GM18520 (cell line): ENCODE measurements around the gene MACROD2.

Experiments
- ATAC-seq: cut with Tn5 transposase; IDR thresholded peaks from one replicate; pipeline ENCODE4 v1.9.1; 2021; ENCODE audit not compliant: unreplicated experiment

MACROD2 gene

DNA sequence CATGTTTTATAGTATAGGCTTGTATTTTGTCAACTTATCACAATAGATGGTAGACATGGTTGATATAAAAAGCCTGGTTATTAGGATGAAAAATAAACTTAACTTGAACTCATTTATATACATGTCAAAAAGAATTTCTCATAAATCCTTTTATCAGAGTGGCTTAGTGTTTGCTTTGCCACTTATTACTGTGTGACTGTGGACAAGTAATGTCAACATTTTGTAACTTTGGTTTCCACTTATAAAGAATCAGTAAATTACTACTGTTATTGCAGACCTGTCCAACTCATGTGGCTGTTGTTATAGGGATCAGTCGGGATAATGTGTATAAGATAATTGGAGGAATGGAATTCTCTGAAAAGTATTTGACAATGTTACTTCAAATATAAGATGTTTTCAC lies 1236.9 kb downstream of the MACROD2 start:
- ATAC-seq, result no peak

DNA sequence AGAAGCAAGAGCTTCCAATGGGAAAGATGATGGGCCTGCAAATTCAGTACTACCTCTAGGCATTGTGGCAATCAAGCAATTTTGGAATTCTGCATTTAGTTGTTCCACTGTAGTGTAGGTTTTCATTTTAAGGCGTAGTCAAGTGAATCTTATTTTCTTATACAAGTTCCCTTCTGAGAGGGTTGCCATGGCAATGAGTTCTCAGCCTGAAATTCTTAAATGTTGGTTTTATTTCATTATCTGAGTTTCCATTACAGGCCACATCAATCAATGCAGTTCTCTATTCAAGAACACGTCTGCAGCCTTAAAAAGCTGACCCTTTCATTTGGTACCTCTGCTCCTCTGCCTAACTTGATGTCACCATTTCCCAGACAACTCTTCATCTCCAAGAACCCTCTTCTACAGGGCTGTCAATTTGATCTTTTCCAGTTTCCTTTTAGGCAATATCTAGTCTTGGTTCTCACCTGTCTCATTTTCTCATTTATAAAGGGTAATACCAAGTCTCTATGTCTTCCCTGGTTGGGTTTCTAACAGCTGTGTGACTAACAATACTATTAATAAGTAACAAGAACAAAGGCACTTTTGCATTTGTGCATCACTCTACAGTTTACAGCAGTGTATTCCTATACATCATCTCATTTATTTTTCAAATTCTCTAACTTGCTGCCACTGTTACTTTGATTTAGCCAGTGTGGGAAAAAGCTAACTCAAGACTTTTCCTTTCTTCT lies 1240.3 kb downstream of the MACROD2 start:
- ATAC-seq, result no peak

DNA sequence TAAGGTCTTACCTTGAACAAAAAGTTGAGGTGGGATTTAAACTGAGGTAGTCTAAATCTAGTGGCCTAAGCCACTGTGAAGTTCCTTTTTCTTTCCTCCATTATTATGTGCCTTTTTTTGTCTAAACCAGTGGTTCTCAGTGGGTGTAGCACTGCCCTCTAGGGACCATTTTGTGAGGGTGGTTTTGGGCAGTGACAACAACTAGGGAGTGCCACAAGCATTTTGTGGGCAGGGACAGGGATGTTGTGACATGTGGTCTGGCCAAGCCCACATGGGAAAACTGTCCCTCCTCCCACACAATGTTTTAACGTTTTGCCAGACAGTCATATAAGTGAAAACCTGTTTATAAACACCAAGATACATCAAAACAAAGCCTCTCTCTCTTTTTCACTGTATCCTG lies 1241.5 kb downstream of the MACROD2 start:
- ATAC-seq, result peak; percentile 48

DNA sequence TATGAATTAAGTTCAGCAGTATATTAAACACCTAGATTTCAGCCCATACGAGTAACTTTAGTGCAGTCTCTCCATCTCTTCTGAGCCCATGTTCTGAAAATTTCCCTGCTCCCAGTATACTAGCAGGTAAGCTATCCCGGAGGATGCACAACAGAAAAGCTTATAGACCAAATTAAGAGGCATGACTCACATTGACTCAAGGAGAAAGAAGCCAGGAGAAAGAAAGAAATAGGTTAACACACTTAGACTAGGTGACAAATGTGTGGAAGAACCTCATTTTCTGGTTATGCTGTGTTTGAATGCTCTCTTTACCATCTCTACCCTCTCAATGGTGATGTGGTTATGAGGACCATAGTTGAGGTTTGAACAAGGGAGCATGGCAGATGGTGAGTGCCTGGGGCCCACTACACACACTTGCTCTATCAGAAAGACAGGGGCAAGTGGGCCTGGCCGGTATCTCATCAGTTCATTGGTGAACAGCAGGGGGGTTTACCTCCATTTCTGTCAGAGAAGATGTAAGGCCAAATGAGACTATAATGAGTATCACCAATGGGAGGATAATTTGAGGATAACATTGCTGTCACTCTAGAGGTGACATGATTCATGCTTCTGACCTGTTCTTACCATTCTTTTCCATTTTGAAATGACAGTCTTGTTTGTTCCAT lies 1244.4 kb downstream of the MACROD2 start:
- ATAC-seq, result no peak

DNA sequence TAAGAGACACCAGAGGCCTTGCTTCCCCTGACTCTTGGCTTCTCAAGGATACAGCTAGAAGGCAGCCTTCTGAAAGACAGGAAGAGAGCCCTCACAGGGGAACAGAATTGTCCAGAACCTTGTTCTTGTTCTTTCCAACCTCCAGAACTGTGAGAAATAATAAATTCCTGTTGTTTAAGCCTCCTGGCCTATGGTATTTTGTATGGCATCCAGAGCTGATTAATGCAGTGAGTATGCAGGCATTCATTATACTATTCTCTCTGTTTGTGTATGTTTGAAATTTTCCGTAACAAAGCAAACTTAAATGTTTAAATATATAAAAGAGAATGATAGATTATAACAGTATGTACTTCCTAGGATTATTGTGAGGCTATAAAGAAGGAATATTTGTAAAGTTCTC lies 1245.5 kb downstream of the MACROD2 start:
- ATAC-seq, result no peak

DNA sequence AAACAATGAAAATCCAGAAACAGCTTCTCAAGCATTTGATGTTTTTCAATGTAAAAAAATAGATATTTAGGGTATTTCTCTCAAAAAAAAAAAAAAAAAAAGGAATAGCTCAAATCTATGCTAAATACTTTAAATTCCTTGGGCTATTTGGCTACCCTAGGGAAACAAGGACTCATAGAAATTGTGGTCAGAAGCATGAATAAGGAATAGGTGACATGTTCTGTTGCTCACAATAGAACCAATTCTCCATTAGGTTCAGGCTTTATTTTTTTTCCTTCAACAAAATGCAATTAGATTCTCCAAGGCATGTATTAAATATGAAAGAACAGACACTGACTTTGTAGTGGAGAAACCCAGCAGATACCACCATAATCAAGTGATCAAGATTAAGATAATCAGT lies 1246.4 kb downstream of the MACROD2 start:
- ATAC-seq, result no peak

DNA sequence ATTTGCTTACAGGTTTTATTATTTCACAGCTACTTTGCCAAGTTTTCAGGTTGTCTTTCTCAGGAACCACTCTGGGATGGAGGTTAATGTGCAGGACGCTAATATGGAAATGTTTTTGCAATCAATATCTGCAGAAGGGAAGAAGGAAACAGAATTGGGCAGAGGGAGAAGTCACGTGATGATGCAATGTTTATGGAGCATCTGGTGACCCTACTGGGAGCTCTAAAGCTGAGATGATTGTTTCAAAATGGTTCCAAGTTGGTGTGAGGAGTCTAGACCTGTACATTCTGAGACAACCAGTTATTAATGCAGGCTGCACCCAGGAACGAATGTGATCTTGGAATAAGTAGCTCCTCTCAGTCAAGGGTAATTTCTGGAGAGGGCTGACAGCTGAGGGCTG lies 1247.5 kb downstream of the MACROD2 start:
- ATAC-seq, result no peak

DNA sequence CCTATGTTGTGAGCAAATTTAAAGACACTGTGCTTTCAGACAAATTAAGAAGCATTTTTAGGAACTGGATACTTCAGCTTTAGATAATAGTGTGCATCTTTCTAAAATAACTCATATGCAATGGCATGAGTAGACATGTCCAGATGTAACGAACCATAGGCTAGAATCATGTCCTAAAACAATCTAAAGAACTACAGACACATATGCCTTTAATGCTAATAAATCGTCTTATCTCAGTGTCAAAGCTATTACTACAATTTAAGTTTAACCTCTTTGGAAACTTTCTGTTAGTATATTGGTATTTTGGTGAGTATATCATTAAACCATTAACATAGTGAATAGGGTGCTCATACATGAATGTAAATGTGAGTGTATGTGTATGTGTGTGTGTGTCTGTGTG lies 1250.6 kb downstream of the MACROD2 start:
- no peak for ATAC-seq

DNA sequence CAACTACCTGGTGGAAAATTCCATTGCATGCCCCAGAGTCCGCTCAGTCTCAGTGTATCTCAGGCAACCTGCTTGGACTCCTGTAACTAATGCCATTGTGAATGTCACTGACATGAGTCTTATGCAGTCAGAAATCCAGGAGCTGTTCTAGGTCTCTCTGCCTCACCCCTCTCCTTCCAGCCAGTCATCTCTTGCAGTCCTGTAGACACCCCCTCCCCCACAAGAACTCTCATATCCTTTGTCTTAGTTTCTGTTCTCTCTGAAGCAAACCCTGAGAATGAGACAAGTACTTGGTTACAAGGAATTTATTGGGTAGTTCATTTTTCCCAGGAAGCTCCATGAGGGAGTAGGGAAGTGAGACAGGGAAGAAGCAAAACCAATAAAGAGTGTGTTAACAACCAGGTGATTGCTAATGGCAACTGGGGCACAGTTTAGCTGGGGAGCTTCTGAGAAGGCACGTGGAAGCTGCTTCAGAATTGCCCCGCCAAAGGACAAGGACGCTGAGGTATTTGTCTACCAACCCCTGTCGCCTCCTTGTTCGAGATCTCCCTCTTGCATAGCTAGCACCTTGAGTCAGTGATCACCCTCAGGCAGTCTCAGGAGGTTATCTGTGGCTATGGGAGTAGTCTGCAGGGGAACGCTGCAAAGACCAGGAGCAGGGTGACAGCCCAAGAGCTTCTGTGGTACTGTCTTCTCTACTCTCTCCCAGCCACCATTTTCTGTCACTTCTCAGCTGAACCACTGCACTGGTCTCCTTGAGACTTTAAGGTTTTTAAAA lies 1253.5 kb downstream of the MACROD2 start:
- no peak for ATAC-seq

DNA sequence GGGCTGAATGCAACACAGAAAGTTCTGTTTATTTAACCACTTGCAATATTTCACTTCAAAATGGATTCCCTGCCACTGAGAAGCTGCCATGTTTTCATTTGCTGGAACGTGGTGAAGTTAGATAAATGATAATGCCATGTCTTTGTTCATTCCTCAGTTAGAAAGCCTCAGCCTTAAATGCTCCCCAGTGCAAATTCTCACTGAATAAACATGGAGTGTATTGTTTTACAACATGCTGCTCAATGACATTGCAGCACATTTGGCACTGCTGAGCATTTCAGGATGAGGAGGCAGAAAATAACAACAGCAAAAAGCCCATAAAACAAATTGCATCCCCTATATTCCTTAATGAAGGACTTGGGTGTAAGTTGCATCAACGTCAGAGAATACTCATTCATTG lies 1255.9 kb downstream of the MACROD2 start:
- no peak for ATAC-seq

DNA sequence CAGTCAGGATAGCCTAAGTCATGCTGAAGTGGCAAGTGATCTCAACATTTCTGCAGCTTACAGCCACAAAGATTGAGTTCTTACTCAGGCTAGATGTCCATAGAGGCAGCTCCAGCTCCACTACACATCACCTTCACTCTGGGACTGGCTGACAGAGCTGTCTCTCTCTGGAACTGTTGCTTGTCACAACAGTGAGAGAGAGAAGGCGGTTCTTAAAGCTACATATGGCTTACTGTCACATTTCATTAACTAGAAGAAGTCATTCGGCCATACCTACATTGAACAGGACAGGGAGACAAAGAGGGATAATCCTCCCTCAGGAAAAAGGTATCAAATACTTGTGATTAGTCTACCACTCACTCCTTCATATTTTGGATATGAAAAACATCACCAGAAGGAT lies 1257.0 kb downstream of the MACROD2 start:
- no peak for ATAC-seq

DNA sequence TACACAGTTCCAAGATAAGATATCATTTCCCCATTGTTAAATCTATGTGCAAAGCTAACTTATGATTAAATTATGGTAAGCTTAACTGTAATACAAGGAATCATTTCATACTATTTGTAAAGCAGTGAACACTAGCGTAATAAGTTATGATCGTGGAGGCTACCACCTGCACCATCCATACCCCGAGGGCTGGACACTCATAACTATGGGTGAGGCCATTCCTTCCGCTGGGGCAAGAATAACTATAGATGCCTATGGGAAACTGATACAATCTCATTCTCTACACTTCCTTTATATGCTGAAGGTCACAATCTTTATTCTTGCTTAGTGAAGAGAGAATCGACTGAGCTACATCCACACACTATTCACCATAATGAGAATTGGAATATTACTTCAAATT lies 1258.1 kb downstream of the MACROD2 start:
- ATAC-seq, result no peak

DNA sequence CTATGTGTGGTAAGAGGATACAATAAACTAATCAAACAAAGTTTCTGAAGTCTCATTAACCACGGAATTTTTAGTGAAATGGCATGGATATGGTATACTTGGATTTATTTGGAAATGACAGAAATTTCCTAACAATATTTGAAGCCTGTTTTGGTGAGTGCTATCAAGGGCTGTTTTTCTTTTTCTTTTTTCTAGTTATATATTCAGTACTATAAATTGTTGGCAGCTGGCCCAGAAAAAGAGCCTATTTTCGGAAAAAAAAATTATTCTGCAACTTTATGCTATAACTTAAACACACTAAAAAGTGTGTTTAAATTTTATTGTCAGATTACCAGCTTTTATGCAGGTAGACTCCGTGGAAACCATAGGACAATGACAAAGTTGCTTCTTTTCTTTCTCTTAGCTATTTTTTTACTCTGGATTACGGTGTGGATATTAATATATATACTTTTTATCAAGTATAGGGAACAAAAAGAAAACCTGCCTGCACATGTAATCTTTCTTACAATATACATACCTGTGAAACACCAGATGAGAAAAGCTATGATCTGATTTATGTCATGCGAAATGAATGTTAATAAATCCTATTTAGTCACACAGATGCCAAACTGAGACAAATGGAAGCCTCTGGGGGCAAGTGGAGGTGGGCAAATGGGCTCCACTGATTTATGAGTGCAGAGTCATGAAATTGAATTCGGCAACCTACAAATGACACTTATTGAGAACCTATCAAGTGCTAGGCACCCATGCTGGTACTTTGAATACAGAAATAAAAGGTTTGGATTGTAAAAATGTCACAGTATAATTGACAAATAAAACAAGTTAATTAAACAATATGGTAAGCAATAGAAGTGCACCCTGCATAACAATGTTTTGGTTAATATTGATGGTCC lies 1261.6 kb downstream of the MACROD2 start:
- ATAC-seq, result no peak

DNA sequence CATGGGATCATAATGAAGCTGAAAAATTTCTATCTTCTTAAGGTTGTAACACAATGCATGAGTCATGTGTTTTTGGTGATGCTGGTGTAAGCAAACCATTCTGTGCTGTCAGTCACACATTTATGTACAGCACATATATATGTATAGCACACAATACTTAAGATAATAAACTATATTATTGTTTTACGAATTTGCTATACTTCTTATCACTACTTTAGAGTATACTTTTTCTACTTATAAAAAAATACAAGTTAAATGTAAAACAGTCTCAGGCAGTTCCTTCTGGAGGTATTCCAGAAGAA lies 1262.2 kb downstream of the MACROD2 start:
- no peak for ATAC-seq

DNA sequence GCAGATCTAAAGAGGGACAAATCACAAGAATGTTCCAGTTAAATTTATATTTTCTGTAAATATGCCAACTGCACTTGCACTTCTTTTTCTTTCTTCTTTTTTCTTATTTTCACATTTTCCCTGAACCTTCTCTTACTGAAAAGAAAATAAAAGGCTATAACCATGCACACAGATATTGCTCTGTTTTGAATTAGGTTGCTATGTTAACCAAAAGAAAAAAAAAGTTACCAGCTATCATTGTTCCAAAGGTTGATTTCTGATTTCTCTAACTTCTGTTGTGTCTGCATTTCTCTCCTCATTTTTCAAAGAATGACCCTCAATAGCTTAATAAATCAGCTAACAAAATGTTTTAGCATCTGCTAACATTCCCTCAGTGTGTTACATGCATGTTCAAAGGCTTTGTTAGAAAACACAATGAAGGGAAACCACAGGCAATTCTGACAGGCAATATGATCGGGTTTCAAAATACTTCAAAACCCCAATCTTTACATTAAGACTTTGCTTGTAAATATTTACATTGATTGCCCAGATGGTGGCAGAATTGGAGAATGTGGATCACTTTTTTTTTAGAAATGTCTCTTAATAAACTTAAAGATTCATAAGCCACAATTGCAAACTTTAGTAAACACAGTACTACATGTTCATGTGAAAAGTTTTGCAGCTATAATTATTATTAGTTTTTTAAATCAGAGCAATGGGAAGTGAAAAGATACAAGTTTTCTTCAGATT lies 1270.4 kb downstream of the MACROD2 start:
- ATAC-seq, result no peak

DNA sequence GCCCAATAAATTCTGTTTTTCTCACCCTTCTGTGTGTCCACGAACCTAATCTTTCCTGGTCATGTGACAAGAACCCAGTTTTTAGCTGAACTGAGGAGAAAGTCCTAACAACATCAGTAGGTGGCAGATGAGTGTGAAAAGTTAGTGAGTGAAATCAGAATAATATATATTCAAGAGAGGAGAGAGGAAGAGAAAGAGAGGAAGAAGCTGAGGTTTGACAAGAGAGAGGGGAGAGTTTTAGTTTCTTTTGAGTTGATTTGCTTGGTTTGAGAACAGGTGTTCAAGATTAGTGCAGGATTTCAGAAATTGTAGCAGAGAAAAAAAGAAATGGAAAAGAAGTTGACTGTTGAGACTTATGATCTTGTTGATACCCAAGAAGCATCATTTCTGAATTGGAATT lies 1272.6 kb downstream of the MACROD2 start:
- no peak for ATAC-seq

DNA sequence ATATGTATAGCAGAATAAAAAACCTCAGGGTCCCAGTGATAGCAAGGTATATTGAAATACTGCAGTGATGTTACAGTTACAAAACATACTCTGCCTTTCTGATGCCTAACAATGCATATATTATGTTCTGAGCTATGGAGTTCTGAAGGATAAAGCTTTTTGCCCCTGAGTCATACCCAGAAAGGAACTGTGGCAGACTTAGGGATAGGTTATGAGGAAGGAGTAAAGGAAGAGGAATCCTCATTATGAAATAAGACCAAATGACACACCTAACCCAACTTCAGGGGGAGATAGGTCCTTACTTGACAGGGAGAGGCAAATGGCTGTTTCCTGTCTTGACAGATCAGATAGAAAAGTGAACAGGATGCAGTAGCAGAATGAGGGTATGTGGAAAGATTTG lies 1282.7 kb downstream of the MACROD2 start:
- no peak for ATAC-seq

DNA sequence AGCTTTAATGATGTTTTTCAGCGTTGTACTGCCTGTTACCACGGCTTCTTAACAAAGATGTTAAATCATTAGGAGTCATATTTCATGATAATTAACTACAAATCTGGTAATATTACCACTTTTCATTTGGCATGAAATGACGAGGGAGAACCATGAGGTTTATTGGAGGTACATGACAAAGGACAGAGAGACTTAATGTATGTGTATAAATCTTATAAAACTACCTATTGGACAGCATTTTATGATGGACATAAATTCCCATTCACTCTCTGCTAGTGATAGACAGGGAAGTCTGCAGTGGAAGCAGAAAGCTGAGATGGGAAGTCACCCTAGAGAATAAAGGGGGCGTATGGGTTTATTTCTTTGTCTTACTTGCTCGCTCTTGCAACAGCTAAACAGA lies 1292.0 kb downstream of the MACROD2 start:
- no peak for ATAC-seq

DNA sequence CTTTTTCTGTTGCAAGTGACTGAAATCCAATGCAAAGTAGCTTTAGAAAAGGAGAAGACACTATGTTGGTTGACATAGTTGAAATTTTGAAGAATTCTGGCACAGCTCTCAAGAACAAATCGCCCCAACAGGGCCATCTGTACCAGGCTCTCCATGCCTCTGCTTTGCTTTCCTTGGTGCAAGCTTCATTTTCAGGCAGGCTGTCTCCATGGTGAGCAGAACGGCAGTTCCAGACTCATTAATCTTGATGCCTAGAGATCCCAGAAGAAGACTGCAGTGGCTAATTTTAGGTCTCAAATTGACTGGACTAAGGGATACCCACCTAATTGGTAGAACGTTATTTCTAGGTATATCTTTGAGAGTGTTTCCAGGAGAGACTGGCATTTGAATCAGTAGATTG lies 1292.8 kb downstream of the MACROD2 start:
- no peak for ATAC-seq

DNA sequence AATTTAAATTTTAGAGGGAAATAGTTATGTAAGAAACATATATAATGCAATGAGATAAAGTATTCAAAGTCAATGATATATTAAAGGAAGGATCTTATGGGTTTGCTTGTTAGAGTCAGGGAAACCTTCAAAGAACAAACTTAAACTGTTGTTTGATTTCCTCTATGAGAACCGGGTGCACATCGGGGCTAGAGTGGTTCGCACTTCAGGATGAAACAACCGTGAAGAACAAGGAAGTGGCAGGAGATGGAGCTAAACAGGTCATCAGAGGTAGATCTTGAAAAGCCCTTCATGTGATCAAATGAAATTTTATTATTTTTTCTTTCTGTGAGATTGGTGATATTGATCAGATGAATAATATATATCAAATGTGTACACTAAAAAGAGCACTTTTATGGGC lies 1294.0 kb downstream of the MACROD2 start:
- ATAC-seq, result no peak

DNA sequence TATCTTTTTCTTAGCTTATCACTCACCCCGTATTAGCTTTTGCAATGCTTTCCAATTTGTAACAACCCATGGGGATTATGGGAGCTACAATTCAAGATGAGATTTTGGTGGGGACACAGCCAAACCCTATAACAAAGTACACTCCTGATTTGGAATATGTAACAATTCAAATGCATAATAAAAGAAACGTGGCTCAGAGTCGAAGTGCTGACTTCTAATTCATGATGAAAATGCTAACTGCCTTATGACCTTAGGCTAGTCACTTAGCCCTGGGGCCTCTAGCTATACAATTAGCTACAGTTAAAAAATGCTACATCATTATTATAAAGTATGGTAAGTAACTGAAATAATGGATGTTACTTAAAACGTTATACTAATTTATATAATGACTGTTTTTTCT lies 1297.1 kb downstream of the MACROD2 start:
- no peak for ATAC-seq
